Stomach (tissue), 9 donors: Measurements from ENCODE around the gene CCDC134. TPM values are rescaled to one million over a fixed set of nuclear protein-coding genes. Genes with fewer than 3 reads are reported as not detected.
A peak's percentile ranks its signal among the peaks of the same experiment; 100 is the strongest.

Experiments
- DNase-seq, 2 donors: peaks; one replicate each; pipeline versions ENCODE4 v3.0.0 to v3.0.0-alpha.2; 2013 to 2019
- H3K27ac ChIP-seq, 5 donors: fragments of 200-600 bp in 4 of 5; sonication (generic) in 4 of 5; one replicate each; pipeline ENCODE4 v1.5.1; 2013 to 2019; ENCODE audit warnings: mild to moderate bottlenecking in 1 of 5, moderate library complexity in 1 of 5
- H3K27me3 ChIP-seq, 3 donors: fragments of 200-600 bp; sonication (generic); one replicate each; pipeline ENCODE4 v1.5.1; 2017 to 2019; ENCODE audit warnings: mixed run types in 1 of 3
- H3K36me3 ChIP-seq, 4 donors: fragments of 200-600 bp; sonication (generic); 1 replicate in 3 of 4; 2 replicates in 1 of 4; pipeline ENCODE4 v1.5.1; 2016 to 2019
- H3K4me1 ChIP-seq, 4 donors: fragments of 200-600 bp; sonication (generic); one replicate each; pipeline ENCODE4 v1.5.1; 2016 to 2019
- H3K4me3 ChIP-seq, 4 donors: fragments of 200-600 bp; sonication (generic) in 3 of 4; one replicate each; pipeline ENCODE4 v1.5.1; 2016 to 2019; ENCODE audit warnings: mild to moderate bottlenecking in 1 of 4
- H3K9me3 ChIP-seq, 4 donors: fragments of 200-600 bp; sonication (generic); one replicate each; pipeline ENCODE4 v1.5.1; 2016 to 2019
- CTCF ChIP-seq, 7 experiments: fragments of 450-650 bp in 4 of 7; fragments of 200-600 bp in 3 of 7; sonication (generic) in 3 of 7; IDR thresholded peaks; one replicate each; pipeline ENCODE4 v1.5.1; 2016 to 2019; ENCODE audit warnings: antibody characterized with exemption in 7 of 7, control low read depth in 2 of 7, mild to moderate bottlenecking in 1 of 7
- EP300 ChIP-seq: sonication (generic); formaldehyde crosslinking; IDR thresholded peaks from one replicate; pipeline ENCODE4 v1.6.1; 2017; ENCODE audit warnings: antibody characterized with exemption
- POLR2A ChIP-seq, 4 donors: fragments of 450-650 bp; IDR thresholded peaks; one replicate each; pipeline ENCODE4 v1.6.1; 2016; ENCODE audit warnings: antibody characterized with exemption in 4 of 4, control low read depth in 2 of 4, mild to moderate bottlenecking in 1 of 4, moderate library complexity in 1 of 4
- POLR2AphosphoS5 ChIP-seq, 3 donors: sonication (generic); formaldehyde crosslinking; IDR thresholded peaks; one replicate each; pipeline ENCODE4 v1.6.1; 2016; ENCODE audit warnings: antibody characterized with exemption in 3 of 3
- WGBS, 5 donors: extraction: QIAGEN DNeasy Blood & Tissue Kit in 3 of 5; methylation state at CpG; one replicate each; pipeline versions ENCODE4 v1.1.5 to v1.1.7; 2013 to 2018; 5-methylcytosine and 5-hydroxymethylcytosine counted together
- intact Hi-C: fragments of 100-400 bp; cut with DNase I; formaldehyde crosslinking; loops from one replicate; pipeline ENCODE4 v1.15.1; 2023; ENCODE audit warnings: low total_unique reads
- polyA plus RNA-seq, 3 donors: library from polyadenylated mRNA; stranded (reverse); fragments of 200-250 nt; gene quantifications; one replicate each; pipeline ENCODE4 v1.2.3, GENCODE V29; 2013
- total RNA-seq, 5 donors: library from RNA; depleted of rRNA; stranded (reverse); fragments of >200 nt; gene quantifications; one replicate each; pipeline versions ENCODE4 v1.1.0 to v1.2.3, GENCODE V29; 2014 to 2016
- donor health status: healthy with polysubstance abuse.
- donor health status: Bipolar disorder and iron deficiency.
- donor health status: healthy.

The CCDC134 gene
- total and polyA plus RNA-seq, 8 donors: 1.6 to 16.5 (median 7.4) TPM; not detected in 2

GRCh38 chr22:41830174-41830573 is 29.7 kb downstream of the CCDC134 start:
- DNase-seq: no peak
- no peak for TF ChIP-seq EP300
- no peaks in the 10 kb centered on the region for H3K9me3 ChIP-seq
- H3K36me3 ChIP-seq: peaks cover 0 to 8% (median 7%) of the 10 kb centered on the region in 4 donors
- WGBS, 5 donors: 94 to 100% (median 97%) methylated on average over 3 of the region's 3 CpGs
- peak overlapping the region in 2 of 5 donors; percentile 58 to 60 for H3K27ac ChIP-seq
- peaks cover 36 to 48% (median 42%) of the 10 kb centered on the region in 4 donors for H3K4me1 ChIP-seq
- no peaks in the 10 kb centered on the region for H3K27me3 ChIP-seq
- no peak overlapping the region for H3K4me3 ChIP-seq
- intact Hi-C loops: no loop called here

GRCh38 chr22:41831383-41831782 is 30.9 kb downstream of the CCDC134 start:
- DNase-seq: no peak
- Histone ChIP-seq H3K27me3 (no peaks in the 10 kb centered on the region), H3K27ac (peak overlapping the region in 4 of 5 donors; percentile 96 to 98 (median 97)), H3K9me3 (no peaks in the 10 kb centered on the region), H3K4me1 (peaks cover 24 to 48% (median 41%) of the 10 kb centered on the region in 4 donors), H3K4me3 (no peak overlapping the region), H3K36me3 (peaks cover 0 to 8% (median 3%) of the 10 kb centered on the region in 4 donors)
- intact Hi-C loops: no loop called here
- WGBS, 5 donors: 72 to 80% (median 72%) methylated on average over 6 of the region's 6 CpGs
- TF ChIP-seq POLR2A (IDR thresholded peaks at IDR 0.05): no peak
- no peak for TF ChIP-seq EP300
- no peak for TF ChIP-seq CTCF (IDR thresholded peaks at IDR 0.05)
- TF ChIP-seq POLR2AphosphoS5 (IDR thresholded peaks at IDR 0.05): no peak

GRCh38 chr22:41831828-41832552 is 31.5 kb downstream of the CCDC134 start:
- intact Hi-C loops: no loop called here
- Histone ChIP-seq H3K27me3 (no peaks in the 10 kb centered on the region), H3K9me3 (no peaks in the 10 kb centered on the region), H3K36me3 (peaks cover 5 to 14% (median 8%) of the 10 kb centered on the region in 4 donors), H3K4me1 (peaks cover 19 to 48% (median 37%) of the 10 kb centered on the region in 4 donors), H3K27ac (peak overlapping the region; percentile 91 to 98 (median 96)), H3K4me3 (peak overlapping the region; percentile 86 to 97 (median 92))
- WGBS, 5 donors: 9 to 13% (median 10%) methylated on average over 17 of the region's 17 CpGs
- TF ChIP-seq POLR2A (IDR thresholded peaks at IDR 0.05) (no peak), CTCF (IDR thresholded peaks at IDR 0.05) (no peak), EP300 (no peak), POLR2AphosphoS5 (IDR thresholded peaks at IDR 0.05) (no peak)
- DNase-seq: no peak

- Histone ChIP-seq H3K36me3 (peaks cover 5 to 15% (median 9%) of the 10 kb centered on the region in 4 donors), H3K27ac (peak within 1 kb of the TSS; percentile 96 to 98 (median 98)), H3K4me3 (peak within 1 kb of the TSS; percentile 86 to 97 (median 92)), H3K4me1 (peaks cover 19 to 47% (median 35%) of the 10 kb centered on the region in 4 donors), H3K27me3 (no peaks in the 10 kb centered on the region), H3K9me3 (no peaks in the 10 kb centered on the region)
- 0 to 1% (median 0%) methylated on average over 38 to 75 of the region's 75 CpGs for WGBS, 5 donors
- DNase-seq: peak; percentile 100
- intact Hi-C loops: no loop called here
- peak; percentile 27 for TF ChIP-seq EP300
- TF ChIP-seq CTCF (IDR thresholded peaks at IDR 0.05): peak in 1 of 7 experiments; percentile 14
- TF ChIP-seq POLR2AphosphoS5 (IDR thresholded peaks at IDR 0.05): peak; percentile 29 to 95 (median 80)
- TF ChIP-seq POLR2A (IDR thresholded peaks at IDR 0.05): peak in 2 of 4 donors; percentile 38 to 39
Observed at GRCh38 chr22:41832553-41833368, 32.3 kb downstream of the CCDC134 start, which contains the start of gene SREBF2. TSS of gene SREBF2 (plus strand) at chr22:41833105. CDS start at chr22:41833271, 166 bp downstream.
